Middle frontal gyrus (tissue), 1 donor: ENCODE results near the gene LDB2.
"Not testable (repeated sequence)": the region's sequence is repeated elsewhere in the genome, so short reads cannot be mapped to it uniquely, and the experiment has no call there.

Source experiments
- DNase-seq: peaks from one replicate; pipeline ENCODE4 v3.0.0-alpha.2; 2015; ENCODE audit warnings: low spot score; ENCODE audit errors: extremely low spot score

The LDB2 gene

GRCh38 chr4:16569790-16570189 is 328.7 kb downstream of the LDB2 start:
- DNase-seq: no peak

- DNase-seq: not testable (repeated sequence)
Measured at GRCh38 chr4:16557316-16557715, 341.1 kb downstream of the LDB2 start.

- no peak for DNase-seq
Measured at GRCh38 chr4:16555156-16555555, 343.3 kb downstream of the LDB2 start.

- DNase-seq: no peak
Measured at GRCh38 chr4:16550531-16550930, 347.9 kb downstream of the LDB2 start.

- no peak for DNase-seq
Measured at GRCh38 chr4:16545656-16546055, 352.8 kb downstream of the LDB2 start.

GRCh38 chr4:16544869-16545268 is 353.6 kb downstream of the LDB2 start:
- DNase-seq: no peak

GRCh38 chr4:16544251-16544721 is 354.2 kb downstream of the LDB2 start:
- no peak for DNase-seq

DNA sequence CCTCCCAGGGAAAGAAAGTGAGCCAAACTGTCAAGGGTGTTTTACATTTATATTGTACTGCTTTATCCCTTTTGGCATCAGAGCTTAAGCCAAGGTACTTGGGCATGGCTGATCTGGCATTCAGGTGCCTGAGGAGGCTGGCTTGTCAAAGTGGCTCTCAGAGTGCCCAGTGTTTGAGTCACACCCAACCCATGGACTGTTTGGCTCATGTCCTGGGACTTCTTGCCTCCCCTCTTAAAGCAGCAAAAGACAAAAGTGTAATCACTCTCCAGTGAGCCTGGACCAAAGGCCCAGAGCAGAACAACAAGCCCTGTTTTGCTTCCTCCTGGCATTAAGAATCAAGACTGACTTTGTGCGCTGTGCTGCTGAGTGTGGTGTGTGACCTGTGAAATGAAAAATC is 360.5 kb downstream of the LDB2 start:
- DNase-seq: no peak

- no peak for DNase-seq
Measured at GRCh38 chr4:16532240-16532970, 366.0 kb downstream of the LDB2 start.

- DNase-seq: no peak
Measured at GRCh38 chr4:16530688-16531635, 367.5 kb downstream of the LDB2 start.

DNA sequence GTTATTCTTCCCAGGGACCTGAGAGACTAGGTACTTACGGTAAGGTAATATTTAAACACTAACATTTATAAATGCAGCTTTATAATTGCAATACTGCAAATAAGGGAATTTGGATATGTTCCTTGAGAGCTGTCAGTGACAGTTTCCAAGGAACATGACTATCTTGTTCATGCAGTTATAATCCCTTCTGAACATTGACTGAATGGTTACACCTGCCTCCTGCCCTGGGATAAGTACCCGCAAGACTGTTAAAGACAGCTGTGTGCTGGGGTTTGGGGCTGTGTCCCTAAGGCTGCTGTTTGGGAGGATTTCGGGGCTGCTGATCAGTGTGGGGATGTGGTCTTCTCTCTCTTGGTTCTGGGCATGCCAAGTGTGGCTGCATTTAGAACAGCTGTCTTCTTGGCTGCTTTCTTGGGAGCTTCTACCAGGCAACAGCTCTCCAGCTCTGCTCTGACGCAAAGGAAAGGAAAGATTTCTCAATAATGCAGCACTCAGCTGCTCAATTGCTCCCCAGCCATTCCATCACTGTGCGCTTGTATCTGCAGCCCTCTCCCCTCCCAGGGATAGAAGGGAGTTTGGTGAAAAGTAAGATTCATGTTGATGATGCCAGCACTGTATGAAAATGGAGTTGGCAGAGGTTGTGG is 373.4 kb downstream of the LDB2 start:
- DNase-seq: no peak

DNA sequence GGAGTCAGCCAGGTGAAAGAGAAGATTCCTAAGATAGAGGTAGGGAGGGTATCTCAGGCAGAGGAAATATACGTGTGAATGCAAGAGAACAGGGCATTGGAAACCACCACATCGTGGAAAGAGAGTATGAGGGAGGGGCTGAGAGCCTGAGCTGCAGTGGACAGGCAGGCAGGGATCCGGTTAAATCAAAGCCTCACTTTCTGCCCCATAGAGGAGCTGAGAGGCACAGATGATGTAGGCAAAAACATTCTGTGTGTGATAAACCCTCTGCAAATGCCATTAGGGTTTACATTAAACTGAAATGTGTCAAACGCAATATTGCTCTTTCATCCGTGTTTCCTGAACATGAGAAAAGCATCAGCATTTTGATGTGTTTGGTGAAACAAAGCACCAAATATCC is 374.0 kb downstream of the LDB2 start:
- DNase-seq: no peak

GRCh38 chr4:16523526-16523925 is 374.9 kb downstream of the LDB2 start:
- not testable (repeated sequence) for DNase-seq

- DNase-seq: no peak
Measured at GRCh38 chr4:16521156-16521915, 377.1 kb downstream of the LDB2 start.

DNA sequence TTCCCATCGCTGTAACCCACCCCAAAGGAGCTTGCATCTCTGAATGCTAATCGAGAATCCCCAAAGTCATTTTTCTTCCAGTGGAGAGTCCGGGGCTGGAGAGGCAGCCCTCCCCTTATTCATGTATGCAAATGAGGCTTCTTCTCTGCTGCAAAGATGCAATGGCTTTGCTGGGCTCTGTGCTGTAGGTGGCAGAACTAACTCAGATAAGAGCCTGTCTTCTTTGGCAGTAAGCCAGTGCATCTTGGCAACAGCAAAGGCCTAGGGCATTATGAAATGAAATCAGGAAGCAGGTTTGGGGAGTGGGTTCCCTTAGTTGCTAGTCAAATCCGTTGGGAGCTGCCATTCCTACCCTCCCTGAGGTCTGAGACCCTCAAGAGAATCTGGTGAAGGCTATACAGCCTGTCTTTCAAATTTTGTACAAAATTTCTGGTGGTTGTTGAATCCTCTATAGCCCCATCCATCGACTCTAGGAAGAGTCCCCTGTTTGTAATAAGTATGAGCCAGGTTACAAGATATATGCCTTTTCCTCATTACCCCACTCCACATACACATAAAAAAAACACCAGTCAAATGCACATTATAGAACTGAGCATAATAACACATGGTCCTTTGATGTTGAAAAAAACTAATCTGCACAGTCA is 381.5 kb downstream of the LDB2 start:
- DNase-seq: peak; percentile 79

DNA sequence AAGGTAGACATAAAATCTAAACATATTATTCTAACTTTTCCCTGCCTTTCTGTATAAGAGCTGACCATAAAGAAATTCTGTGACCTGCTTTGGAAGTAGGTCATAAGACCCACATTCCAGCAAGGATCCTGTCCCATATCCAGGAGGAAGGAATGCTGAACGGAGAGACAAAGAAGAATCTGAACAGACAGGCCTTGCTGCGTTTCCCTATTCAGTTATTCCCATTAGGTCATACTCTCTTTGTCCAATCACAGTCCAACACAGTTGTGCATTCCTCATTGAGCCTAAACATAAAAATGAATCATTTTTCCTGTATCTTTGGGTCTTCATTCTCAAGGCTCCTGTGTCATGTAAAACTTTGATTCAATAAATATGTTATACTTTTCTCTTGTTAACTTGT is 384.6 kb downstream of the LDB2 start:
- no peak for DNase-seq

GRCh38 chr4:16508968-16509367 is 389.5 kb downstream of the LDB2 start:
- no peak for DNase-seq

- DNase-seq: no peak
Measured at GRCh38 chr4:16505726-16506125, 392.7 kb downstream of the LDB2 start.

DNA sequence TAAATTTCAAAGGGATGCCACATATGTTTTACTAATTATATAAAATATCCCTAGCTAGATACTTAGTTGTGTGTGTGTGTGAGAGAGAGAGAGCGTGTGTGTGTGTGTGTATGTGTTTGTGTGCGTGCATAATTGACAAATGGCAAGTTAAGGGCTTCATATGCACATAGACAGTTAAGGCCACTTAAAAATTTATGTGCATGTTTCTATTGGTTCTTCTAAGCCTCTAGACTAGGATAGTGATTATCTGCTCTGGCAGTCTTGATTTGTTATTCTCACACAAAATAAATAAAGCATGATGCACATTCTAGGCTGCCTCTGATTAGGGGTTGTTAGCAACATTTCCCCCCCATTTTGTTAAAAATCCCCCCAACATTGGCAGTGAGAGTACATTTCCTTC is 393.2 kb downstream of the LDB2 start:
- DNase-seq: no peak

- no peak for DNase-seq
Measured at GRCh38 chr4:16503421-16504100, 394.9 kb downstream of the LDB2 start.
